NCI-H1694 (cell line): ENCODE measurements around the gene SAMD10.
"Not testable (repeated sequence)": the region's sequence is repeated elsewhere in the genome, so short reads cannot be mapped to it uniquely, and the experiment has no call there.

Experiments used
- DNase-seq: peaks from one replicate; lab custom pipeline; 2025; lab: John Stamatoyannopoulos, UW

SAMD10 gene

DNA sequence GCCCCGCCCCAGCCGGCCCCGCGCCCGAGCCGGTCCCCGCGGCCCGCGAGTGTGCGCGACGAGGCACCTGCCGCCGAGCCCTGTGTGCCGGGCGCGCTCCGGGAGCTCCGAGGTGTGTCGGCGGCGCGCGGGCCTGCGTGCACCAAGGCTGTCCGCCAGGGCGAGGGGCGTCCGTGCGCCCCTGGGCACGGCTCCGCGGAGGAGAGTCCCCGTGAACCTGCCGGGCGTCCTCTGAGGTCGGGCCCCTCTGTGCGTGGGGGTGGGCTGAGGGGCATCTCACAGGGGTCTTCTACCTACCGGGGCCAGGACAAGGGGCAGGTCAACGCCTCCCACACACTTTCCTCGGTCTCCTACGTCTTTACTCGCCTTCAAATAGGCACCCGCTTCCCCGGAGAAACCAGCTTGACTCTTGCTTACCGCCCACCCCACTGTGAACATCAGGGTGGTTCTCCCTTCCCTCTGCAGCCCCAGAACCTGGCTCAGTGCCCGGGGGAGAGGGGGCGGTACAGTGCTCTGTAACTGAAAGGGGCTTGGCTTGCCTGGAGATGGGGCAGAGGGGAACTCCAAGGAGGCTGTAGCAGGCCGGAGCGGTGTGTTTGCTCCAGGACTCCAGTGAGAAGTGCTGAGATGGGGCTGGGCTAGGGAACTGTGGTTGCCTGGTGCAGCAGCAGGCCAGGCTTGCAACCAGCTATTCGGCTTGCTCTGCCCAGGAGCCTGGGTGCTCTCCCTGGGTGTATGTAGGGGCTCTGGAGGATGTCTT is at the start of gene SAMD10:
SAMD10 (minus strand) TSS at position 86 of the 760 bp plus-strand sequence. CDS start 175 bp downstream, outside the sequence.
- DNase-seq, result peak; percentile 76

DNA sequence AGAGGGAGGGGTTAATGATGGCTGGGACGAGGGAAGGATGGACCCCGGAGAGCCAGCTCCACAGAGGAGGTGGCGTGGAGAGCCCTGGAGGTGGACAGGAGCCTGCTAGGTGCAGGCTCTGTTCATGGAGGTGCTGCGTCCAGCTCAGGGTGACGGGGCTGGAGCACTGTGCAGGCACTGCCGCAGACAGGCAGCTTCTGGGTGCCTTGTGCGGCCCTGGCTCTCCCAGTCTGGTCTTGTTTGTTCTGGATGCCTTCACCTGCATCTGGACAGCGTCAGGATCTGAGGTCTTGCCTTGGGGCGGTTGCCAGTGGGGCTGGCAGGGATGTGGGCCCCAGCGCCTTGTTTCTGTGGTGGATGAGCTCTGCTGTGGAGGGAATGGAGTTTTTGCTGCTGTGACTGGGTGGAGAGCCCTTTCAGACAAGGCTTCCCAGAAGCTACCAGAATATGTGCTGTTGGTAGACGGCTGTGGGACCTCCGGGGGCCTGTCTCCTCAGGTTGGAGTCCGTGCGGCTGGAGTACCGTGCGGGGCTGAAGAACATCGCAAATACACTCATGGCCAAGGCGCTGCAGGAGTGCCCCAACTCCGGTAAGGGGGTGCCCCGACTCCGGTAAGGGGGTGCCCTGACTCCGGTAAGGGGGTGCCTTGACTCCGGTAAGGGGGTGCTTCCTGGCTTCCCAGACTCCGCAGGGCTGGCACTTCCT is 48.7 kb upstream of the SAMD10 start:
- no peak for DNase-seq

DNA sequence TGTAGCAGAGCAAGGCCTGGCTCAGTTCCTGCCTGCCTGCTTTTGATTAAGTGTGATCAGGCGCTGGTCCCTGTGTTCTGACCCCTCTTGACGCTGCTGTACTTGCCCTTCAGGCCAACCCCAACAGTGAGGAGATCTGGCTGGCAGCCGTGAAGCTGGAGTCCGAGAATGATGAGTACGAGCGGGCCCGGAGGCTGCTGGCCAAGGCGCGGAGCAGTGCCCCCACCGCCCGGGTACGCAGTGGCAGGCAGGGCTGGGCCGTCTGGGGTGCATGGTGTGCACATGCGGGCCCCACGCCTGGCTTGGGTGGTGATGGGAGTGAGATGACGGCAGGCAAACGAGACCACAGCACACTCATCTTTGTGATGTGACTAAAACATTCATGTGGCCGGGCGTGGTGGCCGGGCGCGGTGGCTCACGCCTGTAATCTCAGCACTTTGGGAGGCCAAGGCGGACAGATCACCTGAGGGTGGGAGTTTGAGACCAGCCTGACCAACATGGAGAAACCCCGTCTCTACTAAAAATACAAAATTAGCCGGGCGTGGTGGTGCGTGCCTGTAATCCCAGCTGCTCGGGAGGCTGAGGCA is 46.5 kb upstream of the SAMD10 start:
- no peak for DNase-seq

DNA sequence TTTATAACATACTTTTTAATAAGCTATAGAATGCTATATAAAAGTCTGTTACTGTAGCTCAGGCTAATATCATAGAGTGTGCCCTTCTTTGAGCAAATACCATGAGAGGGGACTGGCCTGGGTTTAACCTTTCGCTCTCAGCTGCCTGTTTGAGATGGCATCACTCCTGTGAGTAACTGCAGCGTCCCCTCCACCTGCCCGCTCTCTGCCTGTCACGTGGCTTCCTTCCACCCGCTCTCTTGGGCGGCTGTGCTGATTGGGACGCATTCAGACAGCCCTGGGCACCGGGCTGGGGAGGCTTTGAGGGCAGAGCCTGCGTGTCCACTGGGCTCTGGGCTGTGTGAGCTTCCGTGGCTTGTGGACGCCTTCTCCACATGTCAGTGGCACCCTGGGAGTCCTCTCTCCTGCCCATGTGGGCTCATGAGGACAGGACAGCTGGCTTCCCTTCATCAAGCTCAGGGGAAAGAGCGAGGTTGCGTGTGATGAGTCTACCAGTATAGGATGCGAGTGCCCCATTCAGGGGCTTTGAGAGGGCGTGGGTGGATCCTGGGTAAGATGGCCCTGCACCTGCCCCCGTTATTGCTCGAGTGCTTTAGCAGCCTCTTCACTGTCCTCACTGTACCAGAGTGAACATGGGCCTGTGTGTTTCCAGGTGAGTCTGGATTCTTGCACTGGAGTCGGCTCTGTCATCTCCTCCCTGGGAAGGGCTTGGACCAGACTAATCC is 45.8 kb upstream of the SAMD10 start:
- DNase-seq, result no peak

DNA sequence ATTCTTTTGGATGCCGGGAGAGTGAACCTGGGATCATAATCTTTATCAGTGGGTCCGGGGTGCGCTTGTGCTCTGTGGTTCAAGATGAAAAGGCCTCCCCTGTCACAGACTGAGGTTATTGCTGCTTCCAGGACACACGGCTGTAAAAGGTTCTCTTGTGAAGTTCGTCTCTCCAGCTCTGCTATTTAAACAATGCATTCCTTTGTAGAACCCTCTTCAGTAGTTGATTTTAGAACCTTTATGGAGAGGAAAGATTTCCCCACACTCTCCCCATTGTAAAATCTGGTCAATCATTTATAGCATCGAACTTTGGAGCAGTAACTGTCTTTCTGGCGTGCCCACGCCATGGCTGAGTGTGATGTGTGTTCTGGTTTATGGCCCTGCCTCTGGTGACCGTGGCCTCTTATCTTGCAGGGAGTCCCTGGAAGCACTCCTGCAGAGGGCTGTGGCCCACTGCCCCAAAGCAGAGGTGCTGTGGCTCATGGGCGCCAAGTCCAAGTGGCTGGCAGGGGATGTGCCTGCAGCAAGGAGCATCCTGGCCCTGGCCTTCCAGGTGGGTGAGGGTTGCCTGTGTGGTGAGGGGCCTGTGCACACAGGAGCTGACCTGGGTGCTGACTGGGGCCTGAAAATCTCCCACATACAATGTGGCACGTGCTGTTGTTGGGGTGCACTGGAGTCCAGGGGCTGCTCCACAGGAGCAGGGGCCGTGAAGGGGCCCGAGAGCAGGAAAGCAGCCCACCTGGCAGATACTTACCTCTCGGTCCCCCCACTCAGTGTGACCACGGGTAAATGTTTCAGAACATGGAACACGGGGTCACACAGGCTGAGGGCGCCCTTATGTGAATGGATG is 44.9 kb upstream of the SAMD10 start:
- no peak for DNase-seq

DNA sequence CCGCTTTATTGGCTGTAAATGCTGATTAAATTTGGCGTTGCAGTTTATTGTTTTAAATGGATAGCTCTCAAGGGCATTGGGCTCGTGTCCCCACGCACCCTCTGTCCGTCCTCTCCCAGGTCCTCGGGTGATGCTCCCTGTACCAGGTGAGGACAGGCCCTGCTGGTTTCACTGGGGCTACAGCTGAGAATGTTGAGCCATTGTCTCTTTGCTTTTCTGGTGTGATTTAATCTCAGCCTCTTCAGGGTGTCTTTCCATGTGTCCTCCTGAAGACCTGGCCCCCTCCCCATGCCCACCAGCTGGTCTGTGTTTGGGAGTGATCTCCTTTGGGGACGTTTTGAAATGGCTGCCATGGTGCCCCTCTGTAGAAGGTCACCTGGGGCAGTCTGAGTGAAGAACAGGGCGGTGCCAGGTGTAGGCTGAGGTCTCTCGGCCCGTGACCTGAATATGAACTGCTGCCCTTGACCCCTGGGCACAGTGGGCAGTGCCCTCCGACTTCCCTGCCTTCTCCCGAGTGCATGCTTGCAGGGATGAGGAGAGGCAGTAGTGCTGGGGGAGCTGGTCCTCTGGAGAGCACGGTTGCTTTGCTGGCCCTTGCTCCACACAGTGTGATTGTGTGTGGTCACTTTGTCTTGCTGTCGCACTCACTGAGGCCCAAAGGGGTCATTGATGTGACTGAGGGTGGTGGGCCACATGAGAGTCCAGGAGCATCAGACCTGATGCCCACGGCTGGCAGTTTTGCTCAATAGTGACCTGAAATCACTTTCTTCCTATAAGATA is 44.1 kb upstream of the SAMD10 start:
- DNase-seq, result no peak

DNA sequence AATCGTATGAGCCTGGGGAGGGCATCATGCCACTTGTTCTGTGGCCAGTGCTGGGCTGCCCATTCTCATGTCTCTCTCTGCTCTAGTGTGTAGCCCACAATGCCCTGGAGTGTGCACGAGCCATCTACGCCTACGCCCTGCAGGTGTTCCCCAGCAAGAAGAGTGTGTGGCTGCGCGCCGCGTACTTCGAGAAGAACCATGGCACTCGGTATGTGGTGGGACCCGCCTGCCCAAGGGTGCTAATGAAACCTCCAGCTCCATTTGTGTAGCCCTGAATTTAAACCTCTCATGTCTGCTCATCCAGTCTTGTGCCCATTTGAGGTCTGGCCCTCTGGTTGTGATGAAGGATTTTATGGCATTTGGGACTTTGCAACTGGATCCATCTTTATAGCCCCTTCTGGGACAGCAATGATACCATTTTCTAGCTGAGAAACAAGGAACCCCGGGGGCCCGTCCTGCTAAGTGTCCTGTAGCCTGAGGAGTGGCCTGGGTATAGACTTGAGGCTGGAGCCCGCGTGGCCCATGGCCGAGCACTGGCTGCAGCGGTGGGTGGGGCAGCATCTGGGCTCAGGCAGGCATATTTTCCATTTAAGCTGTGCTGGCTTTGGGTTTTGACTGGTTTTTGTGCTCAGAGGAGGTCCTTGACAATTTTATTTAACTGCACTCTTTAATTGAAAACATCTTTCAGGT is 43.4 kb upstream of the SAMD10 start:
- DNase-seq, result no peak

DNA sequence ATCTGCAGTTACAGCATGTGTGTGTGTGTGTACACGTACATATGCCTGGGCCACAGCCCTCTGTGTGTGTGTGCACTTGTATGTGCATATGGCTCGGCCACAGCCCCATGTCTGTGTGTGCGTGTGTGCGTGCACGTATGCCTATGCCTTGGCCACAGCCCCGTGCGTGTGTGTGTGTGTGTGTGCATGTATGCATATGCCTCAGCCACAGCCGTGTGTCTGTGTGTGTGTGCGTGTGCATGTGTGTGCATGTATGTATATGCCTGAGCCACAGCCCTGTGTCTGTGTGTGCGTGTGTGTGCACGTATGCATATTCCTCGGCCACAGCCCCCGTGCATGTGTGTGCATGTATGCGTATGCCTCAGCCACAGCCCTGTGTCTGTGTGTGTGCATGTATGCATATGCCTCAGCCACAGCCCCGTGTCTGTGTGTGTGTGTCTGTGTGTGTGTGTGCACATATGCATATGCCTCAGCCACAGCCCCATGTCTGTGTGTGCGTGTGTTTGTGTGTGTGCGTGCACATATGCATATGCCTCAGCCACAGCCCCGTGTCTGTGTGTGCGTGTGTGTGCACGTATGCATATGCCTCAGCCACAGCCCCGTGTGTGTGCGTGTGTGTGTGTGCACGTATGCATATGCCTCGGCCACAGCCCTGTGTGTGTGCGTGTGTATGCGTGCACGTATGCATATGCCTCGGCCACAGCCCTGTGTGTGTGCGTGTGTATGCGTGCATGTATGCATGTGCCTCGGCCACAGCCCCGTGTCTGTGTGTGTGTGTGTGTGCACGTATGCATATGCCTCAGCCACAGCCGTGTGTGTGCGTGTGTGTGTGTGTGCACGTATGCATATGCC is 41.9 kb upstream of the SAMD10 start:
- no peak for DNase-seq

DNA sequence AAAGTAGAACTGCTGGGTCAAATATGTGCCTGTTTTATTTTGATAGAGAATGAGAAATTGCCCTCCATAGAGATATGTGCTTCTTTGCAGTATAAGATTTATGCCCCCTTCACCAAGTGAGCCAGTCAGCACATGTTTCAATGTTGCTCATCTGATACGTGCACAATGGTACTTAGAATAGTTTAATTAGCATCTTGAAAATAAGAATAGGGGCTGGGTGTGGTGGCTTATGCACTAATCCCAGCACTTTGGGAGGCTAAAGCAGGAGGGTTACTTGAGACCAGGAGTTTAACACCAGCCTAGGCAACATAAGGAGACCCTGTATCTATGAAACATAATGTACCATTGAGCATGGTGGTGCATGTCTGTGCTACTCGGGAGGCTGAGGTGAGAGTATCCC is 36.2 kb upstream of the SAMD10 start:
- DNase-seq, result no peak

DNA sequence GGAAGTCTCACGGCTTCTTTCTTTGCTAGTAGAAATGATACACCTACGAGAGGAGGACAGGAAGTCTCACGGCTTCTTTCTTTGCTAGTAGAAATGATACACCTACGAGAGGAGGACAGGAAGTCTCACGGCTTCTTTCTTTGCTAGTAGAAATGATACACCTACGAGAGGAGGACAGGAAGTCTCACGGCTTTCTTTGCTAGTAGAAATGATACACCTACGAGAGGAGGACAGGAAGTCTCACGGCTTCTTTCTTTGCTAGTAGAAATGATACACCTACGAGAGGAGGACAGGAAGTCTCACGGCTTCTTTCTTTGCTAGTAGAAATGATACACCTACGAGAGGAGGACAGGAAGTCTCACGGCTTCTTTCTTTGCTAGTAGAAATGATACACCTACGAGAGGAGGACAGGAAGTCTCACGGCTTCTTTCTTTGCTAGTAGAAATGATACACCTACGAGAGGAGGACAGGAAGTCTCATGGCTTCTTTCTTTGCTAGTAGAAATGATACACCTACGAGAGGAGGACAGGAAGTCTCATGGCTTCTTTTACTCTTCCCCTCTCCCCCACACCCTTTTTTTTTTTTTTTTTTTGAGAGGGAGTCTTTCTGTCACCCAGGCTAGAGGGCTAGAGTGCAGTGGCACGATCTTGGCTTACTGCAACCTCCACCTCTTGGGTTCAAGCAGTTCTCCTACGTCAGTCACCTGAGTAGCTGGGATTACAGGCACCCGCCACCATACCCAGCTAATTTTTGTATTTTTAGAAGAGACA is 33.1 kb upstream of the SAMD10 start:
- not testable (repeated sequence) for DNase-seq

DNA sequence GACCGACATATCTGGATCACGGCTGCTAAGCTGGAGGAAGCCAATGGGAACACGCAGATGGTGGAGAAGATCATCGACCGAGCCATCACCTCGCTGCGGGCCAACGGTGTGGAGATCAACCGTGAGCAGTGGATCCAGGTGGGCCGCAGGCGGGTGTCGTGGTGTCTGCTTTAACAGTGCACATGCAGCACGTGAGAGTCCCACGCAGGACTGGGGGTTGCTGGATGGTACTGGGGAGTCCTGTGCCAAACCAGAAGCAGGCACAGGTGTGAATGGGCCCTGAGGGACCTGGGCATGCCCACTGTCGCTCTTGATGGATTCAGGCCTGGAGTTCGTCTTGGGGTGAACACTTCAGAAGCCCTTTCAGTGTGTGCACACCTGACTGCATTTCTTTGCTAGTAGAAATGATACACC is 31.9 kb upstream of the SAMD10 start:
- DNase-seq, result no peak

DNA sequence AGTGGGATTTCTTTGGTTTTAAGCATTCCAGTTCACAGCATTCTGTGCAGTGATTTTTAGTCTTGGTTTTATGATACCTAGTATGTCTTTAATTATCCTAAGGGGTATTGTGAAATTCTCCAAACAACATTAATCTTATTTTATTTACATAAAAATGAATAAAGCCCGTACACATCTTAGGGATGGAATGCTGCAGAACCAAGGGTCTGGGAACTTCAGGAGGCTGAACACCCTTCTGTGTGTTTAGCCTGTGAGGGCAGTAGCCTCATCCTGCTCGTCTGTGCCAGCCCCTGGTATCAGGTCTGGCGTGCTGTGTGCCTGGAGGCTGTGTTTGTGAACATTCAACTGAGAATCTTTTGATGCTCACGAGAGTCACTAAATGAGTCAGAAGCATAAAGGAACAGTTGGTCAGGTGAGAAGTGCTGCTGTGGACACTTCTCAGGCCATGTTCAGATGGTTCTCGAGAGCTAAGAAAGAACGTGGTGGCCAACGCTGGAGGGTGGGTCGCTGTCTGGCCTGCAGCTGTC is 31.3 kb upstream of the SAMD10 start:
- no peak for DNase-seq

DNA sequence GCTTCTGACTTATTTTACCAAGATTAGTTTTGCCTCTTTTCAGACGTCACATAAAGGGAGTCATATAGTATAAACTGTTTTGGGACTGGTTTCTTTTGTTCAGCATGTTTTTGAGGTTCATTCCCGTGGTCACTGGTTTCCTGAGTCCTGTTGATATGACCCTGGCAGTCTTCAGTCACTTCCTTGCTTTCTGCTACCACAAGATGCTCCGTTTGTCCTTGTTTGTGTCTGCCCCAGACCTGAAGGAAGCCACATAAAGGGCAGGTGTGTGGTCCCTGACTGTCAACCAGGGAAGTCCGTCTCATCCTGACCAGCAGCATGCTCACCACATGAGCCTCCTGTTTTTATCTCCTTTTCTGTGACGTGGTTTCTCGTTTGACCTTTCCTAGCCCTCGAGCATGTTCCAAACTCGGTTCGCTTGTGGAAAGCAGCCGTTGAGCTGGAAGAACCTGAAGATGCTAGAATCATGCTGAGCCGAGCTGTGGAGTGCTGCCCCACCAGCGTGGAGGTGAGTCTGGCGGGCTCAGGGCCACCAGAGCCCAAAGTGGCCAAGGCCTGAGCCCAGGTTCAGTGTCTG is 30.5 kb upstream of the SAMD10 start:
- no peak for DNase-seq

DNA sequence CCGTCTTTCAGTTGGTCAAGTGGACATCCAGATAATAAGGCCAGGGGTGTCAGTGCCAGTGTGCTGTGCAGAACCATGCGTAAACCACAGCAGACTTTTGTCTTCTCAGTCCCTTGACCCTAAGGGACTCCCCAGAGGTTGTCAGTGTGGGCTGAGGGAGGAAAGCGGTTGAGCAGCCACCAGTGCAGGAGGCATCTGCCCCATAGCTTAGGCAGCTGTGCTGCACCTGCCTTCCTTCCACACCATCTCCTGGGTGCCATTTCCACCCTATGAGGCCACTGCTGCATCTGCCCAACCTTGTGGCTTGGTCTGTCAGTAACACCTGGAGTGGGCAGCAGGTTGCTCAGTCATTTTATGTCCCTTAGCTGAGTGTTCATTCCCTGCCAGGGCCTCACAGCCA is 27.5 kb upstream of the SAMD10 start:
- no peak for DNase-seq

DNA sequence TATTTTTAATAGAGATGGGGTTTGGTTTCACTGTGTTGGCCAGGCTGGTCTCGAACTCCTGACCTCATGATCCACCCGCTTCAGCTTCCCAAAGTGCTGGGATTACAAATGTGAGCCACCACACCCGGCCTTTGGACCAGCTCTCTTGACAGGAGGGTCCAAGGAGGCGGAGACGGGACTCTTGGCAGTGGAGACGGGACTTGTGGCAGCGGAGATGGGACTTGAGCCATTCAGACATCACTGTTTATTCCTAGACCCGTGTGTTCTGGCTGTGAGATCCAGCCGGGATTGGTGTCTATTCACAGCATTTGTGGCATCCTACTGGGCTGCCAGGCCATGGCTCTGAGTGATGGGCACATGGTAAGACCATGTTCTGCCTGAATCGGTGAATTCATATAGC is 27.0 kb upstream of the SAMD10 start:
- no peak for DNase-seq

DNA sequence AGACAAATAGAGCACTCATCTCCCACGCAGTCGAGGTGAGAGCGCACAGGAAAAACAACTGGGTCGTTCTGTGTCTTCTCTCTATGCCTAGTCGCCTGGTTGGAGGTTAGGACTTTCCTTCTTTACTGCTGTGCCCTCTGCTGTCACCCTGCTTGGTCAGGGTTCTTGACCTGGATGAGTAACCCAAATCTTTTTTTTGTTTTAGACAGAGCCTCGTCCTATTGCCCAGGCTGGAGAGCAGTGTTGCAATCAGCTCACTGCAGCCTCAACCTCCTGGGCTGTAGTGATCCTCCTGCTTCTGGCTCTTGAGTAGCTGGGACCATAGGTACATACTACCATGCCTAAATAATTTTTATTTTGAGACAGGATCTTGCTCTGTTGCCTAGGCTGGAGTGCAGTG is 26.0 kb upstream of the SAMD10 start:
- DNase-seq, result no peak

DNA sequence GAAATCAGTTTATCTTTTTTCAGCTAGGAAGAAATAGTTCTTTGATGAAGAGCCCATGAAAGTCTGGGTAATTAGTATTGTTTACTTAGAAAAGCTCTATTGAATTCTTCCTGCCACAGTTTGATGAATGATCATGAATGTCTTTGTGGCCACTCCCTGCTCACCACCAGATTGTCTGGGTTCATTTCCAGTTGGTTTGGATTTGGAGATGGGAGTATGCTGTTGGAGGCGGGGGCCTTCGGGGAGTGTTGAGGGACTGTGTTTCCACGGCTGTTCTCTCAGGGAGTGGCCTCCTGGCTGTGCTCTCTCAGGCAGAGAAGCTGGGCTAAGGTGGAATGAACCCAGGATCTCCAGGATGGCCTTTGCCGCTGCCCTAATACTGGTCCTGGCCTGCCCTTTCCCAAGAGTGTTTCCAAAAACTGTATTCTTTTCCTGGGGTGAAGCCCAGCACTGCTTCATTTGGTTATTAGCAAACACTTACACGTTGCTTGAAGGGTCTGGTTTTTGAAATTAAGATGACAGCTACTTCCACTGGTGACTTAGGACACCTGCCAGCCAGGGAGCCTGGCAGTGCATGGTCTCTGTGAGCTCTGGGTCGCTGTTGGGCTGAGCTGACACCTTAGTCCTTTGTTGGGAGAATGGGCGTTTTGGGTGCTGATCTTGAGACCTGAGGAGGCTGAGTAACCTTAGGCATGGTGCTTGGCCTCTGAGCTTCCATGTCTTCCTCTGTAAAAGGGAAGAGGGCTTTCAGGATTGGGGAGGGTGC is 24.7 kb upstream of the SAMD10 start:
- no peak for DNase-seq
